NT2/D1 (cell line): ENCODE measurements around the gene ODC1.
"Not testable (repeated sequence)": the region's sequence is repeated elsewhere in the genome, so short reads cannot be mapped to it uniquely, and the experiment has no call there.

Experiments used
- DNase-seq: peaks from one replicate; pipeline ENCODE4 v3.0.0-alpha.2; 2011; ENCODE audit warnings: low read depth, low spot score
- H3K27me3 ChIP-seq: 2 replicates; pipeline ENCODE4 v1.6.0; 2011; ENCODE audit warnings: mild to moderate bottlenecking; ENCODE audit not compliant: insufficient read length, insufficient read depth
- H3K36me3 ChIP-seq: 2 replicates; pipeline ENCODE4 v1.6.1; 2011; ENCODE audit warnings: mild to moderate bottlenecking, low read length, mixed read lengths; ENCODE audit not compliant: insufficient read depth, insufficient read length
- H3K4me1 ChIP-seq: 2 replicates; pipeline ENCODE4 v1.5.1; 2011; ENCODE audit not compliant: insufficient read depth, insufficient read length
- H3K4me3 ChIP-seq: 2 replicates; pipeline ENCODE4 v1.5.1; 2011; ENCODE audit warnings: low read depth; ENCODE audit not compliant: insufficient read length
- H3K9ac ChIP-seq: 2 replicates; pipeline ENCODE4 v1.6.0; 2011; ENCODE audit warnings: low read depth; ENCODE audit not compliant: insufficient read length
- H3K9me3 ChIP-seq: 2 replicates; pipeline ENCODE4 v1.5.1; 2011; ENCODE audit warnings: mild to moderate bottlenecking, low read length; ENCODE audit not compliant: insufficient read depth
- SUZ12 ChIP-seq: IDR thresholded peaks from 2 replicates; pipeline ENCODE4 v1.6.1; 2011; ENCODE audit not compliant: insufficient read length, insufficient read depth; ENCODE audit errors: extremely low read depth
- YY1 ChIP-seq: IDR thresholded peaks from 2 replicates; pipeline ENCODE4 v1.6.1; 2011; ENCODE audit not compliant: insufficient read length, insufficient read depth
- ZNF274 ChIP-seq: IDR thresholded peaks from 2 replicates; pipeline ENCODE4 v1.6.1; 2011; ENCODE audit warnings: mild to moderate bottlenecking, low read depth, low read length

ODC1 gene

DNA sequence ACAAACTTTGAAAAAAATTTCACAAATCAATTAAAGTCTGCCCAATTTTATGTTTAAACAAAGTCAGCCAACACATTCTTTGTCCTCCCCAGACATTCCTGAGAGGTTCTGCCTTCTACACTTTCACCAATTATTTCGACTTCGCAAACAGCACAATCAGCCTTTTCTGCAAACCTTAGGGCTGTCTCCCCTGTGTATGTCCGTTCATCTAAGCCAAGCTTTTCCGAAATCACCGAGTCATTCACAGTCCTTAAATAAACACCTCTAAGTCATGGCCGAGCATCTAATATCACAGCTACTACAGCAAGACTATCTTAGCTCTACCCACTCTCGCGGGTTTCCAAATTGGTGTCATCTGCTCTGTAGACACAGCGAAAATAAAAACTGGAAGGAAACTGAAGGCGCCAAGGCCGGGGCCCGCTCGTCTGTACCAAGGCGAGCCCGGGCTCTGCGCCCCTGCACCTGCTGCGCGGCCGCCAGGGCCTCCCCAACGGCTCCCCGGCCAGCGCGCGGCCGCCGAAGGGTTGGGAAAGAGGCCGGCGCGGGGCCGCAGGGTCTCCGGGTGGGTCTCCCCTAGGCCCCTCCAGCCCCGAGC, 730 bp downstream of the ODC1 start:
- Histone ChIP-seq H3K9me3 (no peaks in the 10 kb centered on the region), H3K4me1 (peaks cover 2% of the 10 kb centered on the region), H3K36me3 (peaks cover 45% of the 10 kb centered on the region), H3K9ac (peak overlapping the region; percentile 73), H3K27me3 (no peaks in the 10 kb centered on the region), H3K4me3 (peak overlapping the region; percentile 69)
- DNase-seq = no peak
- TF ChIP-seq YY1 (no peak), ZNF274 (no peak), SUZ12 (no peak)

DNA sequence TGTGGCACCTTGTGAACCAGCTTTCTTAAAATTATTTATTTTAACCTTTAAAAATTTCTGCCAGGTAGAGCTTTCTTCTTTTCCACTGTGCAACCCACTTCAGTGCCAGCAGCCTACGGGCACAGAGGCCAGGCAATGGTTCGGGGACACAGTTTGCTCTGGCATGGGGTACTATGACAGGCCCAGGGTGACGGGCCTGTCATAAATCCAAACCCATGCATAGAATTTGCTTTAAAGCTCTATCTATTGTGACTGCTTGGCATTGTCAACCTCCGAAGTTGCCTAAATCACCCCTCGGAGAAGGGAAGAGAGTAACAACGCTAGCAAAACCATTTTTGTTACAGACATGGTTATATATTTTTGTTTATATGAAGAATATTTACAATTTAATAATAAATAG, 1.5 kb downstream of the ODC1 start:
- H3K4me3 ChIP-seq = peak overlapping the region; percentile 69
- H3K4me1 ChIP-seq = peaks cover 2% of the 10 kb centered on the region
- peaks cover 53% of the 10 kb centered on the region for H3K36me3 ChIP-seq
- H3K27me3 ChIP-seq = no peaks in the 10 kb centered on the region
- TF ChIP-seq ZNF274 = no peak
- TF ChIP-seq SUZ12 = no peak
- no peak for TF ChIP-seq YY1
- H3K9me3 ChIP-seq = no peaks in the 10 kb centered on the region
- no peak overlapping the region for H3K9ac ChIP-seq
- no peak for DNase-seq

DNA sequence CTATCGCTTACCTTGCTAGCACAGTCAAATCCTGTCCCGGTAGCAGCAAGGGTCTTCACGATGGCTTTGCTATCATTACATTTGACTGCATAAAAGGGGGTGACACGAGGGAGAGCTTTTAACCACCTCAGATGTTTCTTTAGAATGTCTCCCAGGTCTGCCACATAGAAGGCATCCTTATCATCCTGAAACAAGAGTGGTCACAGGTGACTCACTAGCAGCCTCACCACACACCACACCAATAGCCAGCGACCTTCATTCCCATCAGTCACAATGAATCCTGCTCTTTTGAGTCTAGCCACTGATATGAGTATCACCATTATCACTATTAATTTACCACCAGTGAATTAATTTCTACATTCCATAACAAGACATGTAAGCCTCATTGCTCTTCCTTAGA, 3.7 kb downstream of the ODC1 start:
- TF ChIP-seq ZNF274 (no peak), YY1 (no peak), SUZ12 (no peak)
- H3K9ac ChIP-seq = no peak overlapping the region
- H3K4me3 ChIP-seq = no peak overlapping the region
- no peaks in the 10 kb centered on the region for H3K9me3 ChIP-seq
- H3K4me1 ChIP-seq = no peaks in the 10 kb centered on the region
- peaks cover 70% of the 10 kb centered on the region for H3K36me3 ChIP-seq
- DNase-seq = no peak
- H3K27me3 ChIP-seq = no peaks in the 10 kb centered on the region

DNA sequence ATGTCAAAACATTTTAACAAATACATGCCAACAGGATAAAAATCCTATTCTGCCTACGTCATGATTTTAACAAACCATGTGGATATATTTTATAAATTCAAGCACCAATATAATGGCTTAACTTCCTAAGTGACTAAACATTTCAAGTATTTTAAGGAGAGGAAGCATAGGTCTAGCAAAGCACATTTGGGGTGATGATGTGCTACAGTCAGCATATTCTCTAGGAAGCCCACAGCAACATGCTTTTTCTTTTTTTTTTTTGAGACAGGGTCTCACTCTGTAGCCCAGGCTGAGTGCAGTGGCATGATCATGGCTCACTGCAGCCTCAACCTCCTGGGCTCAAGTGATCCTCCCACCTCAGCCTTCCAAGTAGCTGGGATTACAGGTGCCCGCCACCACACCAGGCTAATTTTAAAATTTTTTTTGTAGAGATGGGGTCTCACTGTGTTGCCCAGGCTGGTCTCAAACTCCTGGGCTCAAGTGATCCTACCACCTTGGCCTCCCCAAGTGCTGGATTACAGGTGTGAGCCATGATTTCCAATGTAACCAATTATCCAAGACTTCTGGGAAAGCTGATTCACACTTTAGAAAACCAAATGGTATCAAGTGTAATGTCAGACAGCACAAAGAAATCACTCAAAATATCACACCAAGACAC, 5.5 kb downstream of the ODC1 start:
- H3K9me3 ChIP-seq, H3K4me1 ChIP-seq, H3K9ac ChIP-seq, H3K4me3 ChIP-seq, DNase-seq, H3K27me3 ChIP-seq: not testable (repeated sequence)
- peaks cover 81% of the 10 kb centered on the region for H3K36me3 ChIP-seq

DNA sequence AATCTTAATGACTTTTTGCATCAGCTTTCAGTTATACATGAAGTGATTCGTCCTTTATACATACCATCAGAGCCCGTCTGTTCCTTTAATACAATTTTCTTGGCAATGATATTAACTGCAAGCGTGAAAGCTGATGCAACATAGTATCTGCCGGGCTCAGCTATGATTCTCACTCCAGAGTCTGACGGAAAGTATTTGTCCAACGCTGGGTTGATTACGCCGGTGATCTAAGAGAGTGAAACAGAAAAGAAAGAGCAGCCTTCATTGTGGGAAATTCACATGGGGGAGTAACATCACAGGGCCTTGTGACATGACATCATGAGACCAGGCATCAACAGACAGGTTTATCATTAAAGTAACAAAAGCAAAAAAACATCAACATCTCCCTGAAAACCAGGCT, 6.2 kb downstream of the ODC1 start:
- TF ChIP-seq YY1 (no peak), SUZ12 (no peak), ZNF274 (no peak)
- no peak for DNase-seq
- Histone ChIP-seq H3K9ac (no peak overlapping the region), H3K27me3 (no peaks in the 10 kb centered on the region), H3K9me3 (no peaks in the 10 kb centered on the region), H3K4me1 (no peaks in the 10 kb centered on the region), H3K4me3 (no peak overlapping the region), H3K36me3 (peaks cover 81% of the 10 kb centered on the region)

DNA sequence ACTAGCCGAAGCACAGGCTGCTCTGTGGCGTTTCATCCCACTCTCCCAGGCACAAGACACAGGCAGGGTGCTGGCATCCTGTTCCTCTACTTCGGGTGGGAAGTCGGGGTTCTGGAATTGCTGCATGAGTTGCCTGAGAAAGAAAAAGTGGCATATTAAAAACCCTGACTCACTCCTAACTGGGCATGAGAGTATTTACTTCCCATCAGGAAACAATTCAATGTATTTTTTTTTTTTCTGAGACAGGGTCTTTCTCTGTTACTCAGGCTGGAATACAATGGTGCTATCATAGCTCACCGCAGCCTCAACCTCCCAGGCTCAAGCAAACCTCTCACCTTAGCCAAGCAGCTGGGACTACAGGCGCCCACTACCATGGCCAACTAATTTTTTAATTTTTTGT, 7.4 kb downstream of the ODC1 start:
- no peaks in the 10 kb centered on the region for H3K27me3 ChIP-seq
- TF ChIP-seq ZNF274 = no peak
- no peak for TF ChIP-seq SUZ12
- TF ChIP-seq YY1 = no peak
- H3K36me3 ChIP-seq = peaks cover 71% of the 10 kb centered on the region
- no peak for DNase-seq
- no peaks in the 10 kb centered on the region for H3K9me3 ChIP-seq
- H3K4me3 ChIP-seq = no peak overlapping the region
- H3K4me1 ChIP-seq = no peaks in the 10 kb centered on the region
- H3K9ac ChIP-seq = no peak overlapping the region

DNA sequence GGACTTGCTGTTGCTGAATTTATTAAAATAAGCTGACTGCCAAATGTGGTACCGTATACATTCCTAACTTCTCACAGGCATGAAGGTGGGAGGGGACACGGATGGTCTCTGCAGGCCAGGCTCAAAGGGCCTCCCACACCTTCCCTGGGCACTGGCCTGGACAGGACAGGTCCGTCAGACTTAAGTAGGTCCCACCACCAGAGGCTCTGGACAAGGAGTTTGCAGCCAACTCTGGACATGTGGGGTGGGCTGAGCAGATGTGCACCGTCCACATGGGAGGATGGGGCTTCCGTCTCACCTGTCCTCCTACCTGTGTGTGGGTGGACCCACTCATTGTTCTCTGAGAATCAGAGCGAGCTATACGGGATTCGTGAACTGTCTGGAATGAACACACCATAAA, 8.2 kb downstream of the ODC1 start:
- Histone ChIP-seq H3K36me3 (peaks cover 66% of the 10 kb centered on the region), H3K27me3 (no peaks in the 10 kb centered on the region), H3K4me3 (no peak overlapping the region), H3K4me1 (no peaks in the 10 kb centered on the region), H3K9me3 (no peaks in the 10 kb centered on the region), H3K9ac (no peak overlapping the region)
- DNase-seq = no peak
- no peak for TF ChIP-seq YY1
- TF ChIP-seq ZNF274 = no peak
- no peak for TF ChIP-seq SUZ12
